ENCODE measurements around the gene KRTAP3-2. TPM values are rescaled to one million over a fixed set of nuclear protein-coding genes. Genes with fewer than 3 reads are reported as not detected.

Gene KRTAP3-2
- total RNA-seq, 1 experiment from 2014 or later: not detected

GRCh38 chr17:40995116-40995515 lies 4.6 kb downstream of the KRTAP3-2 start:
- no peak overlapping the region for H2AFZ ChIP-seq
- ChIA-PET CTCF (no interaction called here), POLR2A (ENCODE audit: unreplicated experiment) (interaction anchor here (0.6 kb wide), 1 partner anchor 513 kb away, joined by 4 read pairs; no protein-coding TSS in a partner anchor)
- TF ChIP-seq, protein P1, sequence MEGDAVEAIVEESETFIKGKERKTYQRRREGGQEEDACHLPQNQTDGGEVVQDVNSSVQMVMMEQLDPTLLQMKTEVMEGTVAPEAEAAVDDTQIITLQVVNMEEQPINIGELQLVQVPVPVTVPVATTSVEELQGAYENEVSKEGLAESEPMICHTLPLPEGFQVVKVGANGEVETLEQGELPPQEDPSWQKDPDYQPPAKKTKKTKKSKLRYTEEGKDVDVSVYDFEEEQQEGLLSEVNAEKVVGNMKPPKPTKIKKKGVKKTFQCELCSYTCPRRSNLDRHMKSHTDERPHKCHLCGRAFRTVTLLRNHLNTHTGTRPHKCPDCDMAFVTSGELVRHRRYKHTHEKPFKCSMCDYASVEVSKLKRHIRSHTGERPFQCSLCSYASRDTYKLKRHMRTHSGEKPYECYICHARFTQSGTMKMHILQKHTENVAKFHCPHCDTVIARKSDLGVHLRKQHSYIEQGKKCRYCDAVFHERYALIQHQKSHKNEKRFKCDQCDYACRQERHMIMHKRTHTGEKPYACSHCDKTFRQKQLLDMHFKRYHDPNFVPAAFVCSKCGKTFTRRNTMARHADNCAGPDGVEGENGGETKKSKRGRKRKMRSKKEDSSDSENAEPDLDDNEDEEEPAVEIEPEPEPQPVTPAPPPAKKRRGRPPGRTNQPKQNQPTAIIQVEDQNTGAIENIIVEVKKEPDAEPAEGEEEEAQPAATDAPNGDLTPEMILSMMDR (conservative IDR thresholded peaks at IDR 0.05): no peak
- no peak for TF ChIP-seq EZH2 (IDR thresholded peaks at IDR 0.05; ENCODE audit: low read depth)
- no TSS peak for BruUV-seq (replicated peaks)
- no peaks in the 10 kb centered on the region for H3K36me3 ChIP-seq (ENCODE audit: low read depth)
- H3K4me2 ChIP-seq: no peak overlapping the region
- no peak for DNase-seq
- no peaks in the 10 kb centered on the region for H3K4me1 ChIP-seq (replicated peaks; ENCODE audit: insufficient read depth)
- no peaks in the 10 kb centered on the region; the same call in 1 of the 2 replicates for H3K9me3 ChIP-seq (ENCODE audit: insufficient read depth, low read depth)
- no peaks in the 10 kb centered on the region for H3F3A ChIP-seq (ENCODE audit: insufficient read depth, low read depth)
- no peak overlapping the region for H3K4me3 ChIP-seq
- H3K79me2 ChIP-seq (ENCODE audit: low read depth): no peaks in the 10 kb centered on the region
- no peak overlapping the region for H3K27ac ChIP-seq
- H4K20me1 ChIP-seq (ENCODE audit: insufficient read depth): no peaks in the 10 kb centered on the region
- intact Hi-C loops (cut with micrococcal nuclease; ENCODE audit: unreplicated experiment): no loop called here
- H3K9me2 ChIP-seq (ENCODE audit: insufficient read depth): 0 out of 2 replicates have a peak, but pooled peaks cover 2% of the 10 kb centered on the region
- no peaks in the 10 kb centered on the region for H3K27me3 ChIP-seq (ENCODE audit: insufficient read depth, low read depth)

GRCh38 chr17:40993839-40994238 lies 5.9 kb downstream of the KRTAP3-2 start, which contains the start of gene KRTAP3-3:
Gene KRTAP3-3, minus strand, starts transcription at chr17:40994164. Its CDS starts 67 bp downstream, at chr17:40994097.
- 0 out of 2 replicates have a peak within 1 kb of the TSS, but pooled peaks have one; percentile 29 for H2AFZ ChIP-seq
- H3K27ac ChIP-seq: no peak within 1 kb of the TSS
- ChIA-PET POLR2A (ENCODE audit: unreplicated experiment) (no interaction called here), CTCF (no interaction called here)
- H3K79me2 ChIP-seq (ENCODE audit: low read depth): no peaks in the 10 kb centered on the region
- no peak for DNase-seq
- no peaks in the 10 kb centered on the region for H4K20me1 ChIP-seq (ENCODE audit: insufficient read depth)
- no peaks in the 10 kb centered on the region for H3K27me3 ChIP-seq (ENCODE audit: insufficient read depth, low read depth)
- TF ChIP-seq, protein P1 (conservative IDR thresholded peaks at IDR 0.05): no peak
- TF ChIP-seq EZH2 (IDR thresholded peaks at IDR 0.05; ENCODE audit: low read depth): no peak
- H3K4me2 ChIP-seq: no peak within 1 kb of the TSS
- no peak within 1 kb of the TSS for H3K4me3 ChIP-seq
- no TSS peak for BruUV-seq (replicated peaks)
- H3K4me1 ChIP-seq (replicated peaks; ENCODE audit: insufficient read depth): no peaks in the 10 kb centered on the region
- no peaks in the 10 kb centered on the region for H3K36me3 ChIP-seq (ENCODE audit: low read depth)
- no peaks in the 10 kb centered on the region for H3F3A ChIP-seq (ENCODE audit: insufficient read depth, low read depth)
- intact Hi-C loops (cut with micrococcal nuclease; ENCODE audit: unreplicated experiment): no loop called here
- 0 out of 2 replicates have a peak, but pooled peaks cover 3% of the 10 kb centered on the region for H3K9me2 ChIP-seq (ENCODE audit: insufficient read depth)
- no peaks in the 10 kb centered on the region; the same call in 1 of the 2 replicates for H3K9me3 ChIP-seq (ENCODE audit: insufficient read depth, low read depth)

- TF ChIP-seq EZH2 (IDR thresholded peaks at IDR 0.05; ENCODE audit: low read depth): no peak
- TF ChIP-seq, protein P1 (conservative IDR thresholded peaks at IDR 0.05): no peak
- no peaks in the 10 kb centered on the region for H3K4me1 ChIP-seq (replicated peaks; ENCODE audit: insufficient read depth)
These were observed 6.6 kb downstream of the KRTAP3-2 start for GRCh38 chr17:40993084-40993483.

More at GRCh38 chr17:40993084-40993483, 6.6 kb downstream of the KRTAP3-2 start:
- no peak overlapping the region for H3K4me2 ChIP-seq
- H3F3A ChIP-seq (ENCODE audit: insufficient read depth, low read depth): no peaks in the 10 kb centered on the region
- H3K27ac ChIP-seq: no peak overlapping the region
- no peak overlapping the region for H3K4me3 ChIP-seq
- no peak overlapping the region for H2AFZ ChIP-seq
- no peaks in the 10 kb centered on the region for H3K27me3 ChIP-seq (ENCODE audit: insufficient read depth, low read depth)
- H3K79me2 ChIP-seq (ENCODE audit: low read depth): no peaks in the 10 kb centered on the region
- H3K9me3 ChIP-seq (ENCODE audit: insufficient read depth, low read depth): no peaks in the 10 kb centered on the region; the same call in 1 of the 2 replicates
- no peaks in the 10 kb centered on the region for H3K36me3 ChIP-seq (ENCODE audit: low read depth)
- no TSS peak for BruUV-seq (replicated peaks)
- H3K9me2 ChIP-seq (ENCODE audit: insufficient read depth): 0 out of 2 replicates have a peak, but pooled peaks cover 3% of the 10 kb centered on the region
- ChIA-PET CTCF (no interaction called here), POLR2A (ENCODE audit: unreplicated experiment) (no interaction called here)
- no peaks in the 10 kb centered on the region for H4K20me1 ChIP-seq (ENCODE audit: insufficient read depth)
- intact Hi-C loops (cut with micrococcal nuclease; ENCODE audit: unreplicated experiment): no loop called here
- DNase-seq: no peak
